HL-60 (cell line): ENCODE results near the gene ANO10.
"Not testable (repeated sequence)": the region's sequence is repeated elsewhere in the genome, so short reads cannot be mapped to it uniquely, and the experiment has no call there.

ENCODE experiments used
- DNase-seq, 2 experiments: peaks; one replicate each; pipeline ENCODE4 v3.0.0-alpha.2; 2010 to 2020; ENCODE audit warnings: low read depth in 1 of 2, low spot score in 1 of 2
- H3K27ac ChIP-seq: fragments of 250-450 bp; sonication (Bioruptor Pico); replicated peaks from 2 replicates; pipeline ENCODE4 v1.5.1; 2020; ENCODE audit warnings: mild to moderate bottlenecking, moderate library complexity
- H3K27me3 ChIP-seq: fragments of 250-450 bp; sonication (Bioruptor Pico); 2 replicates; pipeline ENCODE4 v1.5.1; 2021; ENCODE audit warnings: mild to moderate bottlenecking, moderate library complexity; ENCODE audit not compliant: insufficient read depth, poor library complexity, severe bottlenecking
- H3K4me3 ChIP-seq: replicated peaks from 2 replicates; pipeline ENCODE4 v1.5.1; 2011; ENCODE audit warnings: mild to moderate bottlenecking, control low read depth, low read length; ENCODE audit not compliant: insufficient read depth
- GABPA ChIP-seq: IDR thresholded peaks from 2 replicates; pipeline ENCODE4 v1.6.1; 2012; ENCODE audit warnings: low read depth
- POLR2AphosphoS5 ChIP-seq: IDR thresholded peaks from 2 replicates; pipeline ENCODE4 v1.6.1; 2012; ENCODE audit warnings: low read depth
- SPI1 ChIP-seq: IDR thresholded peaks from 2 replicates; pipeline ENCODE4 v1.6.1; 2012; ENCODE audit warnings: low read depth, mild to moderate bottlenecking, borderline replicate concordance
- TF ChIP-seq, protein P1 (sequence below): IDR thresholded peaks from one replicate; pipeline ENCODE4 v1.5.1; 2011; ENCODE audit warnings: low read length, control low read depth, inconsistent platforms; ENCODE audit not compliant: insufficient read depth
- TF ChIP-seq, protein P2 (sequence below): IDR thresholded peaks from 2 replicates; pipeline ENCODE4 v1.6.1; 2012; ENCODE audit warnings: low read depth; ENCODE audit not compliant: insufficient replicate concordance

Gene ANO10

DNA sequence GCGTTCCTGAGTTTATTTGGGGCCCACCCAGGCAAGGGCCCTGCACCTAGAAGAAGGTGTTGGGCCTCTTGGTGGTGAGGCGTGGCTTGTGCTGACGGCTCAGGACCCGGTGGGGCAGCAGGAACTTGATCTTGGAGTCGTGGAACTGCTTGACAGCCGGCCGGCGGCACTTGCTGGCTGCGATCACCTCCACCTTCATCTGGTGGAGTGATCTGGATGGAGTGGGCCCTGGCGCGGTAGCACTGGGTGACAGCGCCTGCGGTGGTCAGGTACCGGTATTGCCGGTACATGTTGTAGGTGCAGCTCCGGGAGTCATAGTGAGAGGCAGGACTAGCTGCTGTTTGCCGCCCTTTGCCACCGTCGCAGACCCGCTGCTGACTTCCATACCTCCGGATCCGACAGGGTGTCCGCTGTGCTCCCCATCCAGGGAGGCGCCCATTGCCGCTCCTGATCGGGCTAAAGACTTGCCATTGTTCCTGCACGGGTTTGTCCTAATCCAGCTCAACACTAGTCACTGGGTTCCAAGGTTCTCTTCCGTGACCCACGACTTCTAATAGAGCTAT lies 136.8 kb downstream of the ANO10 start:
- no peak overlapping the region for H3K27ac ChIP-seq
- no peak for DNase-seq
- no peak overlapping the region for H3K4me3 ChIP-seq
- H3K27me3 ChIP-seq = no peaks in the 10 kb centered on the region
- TF ChIP-seq, protein P1, sequence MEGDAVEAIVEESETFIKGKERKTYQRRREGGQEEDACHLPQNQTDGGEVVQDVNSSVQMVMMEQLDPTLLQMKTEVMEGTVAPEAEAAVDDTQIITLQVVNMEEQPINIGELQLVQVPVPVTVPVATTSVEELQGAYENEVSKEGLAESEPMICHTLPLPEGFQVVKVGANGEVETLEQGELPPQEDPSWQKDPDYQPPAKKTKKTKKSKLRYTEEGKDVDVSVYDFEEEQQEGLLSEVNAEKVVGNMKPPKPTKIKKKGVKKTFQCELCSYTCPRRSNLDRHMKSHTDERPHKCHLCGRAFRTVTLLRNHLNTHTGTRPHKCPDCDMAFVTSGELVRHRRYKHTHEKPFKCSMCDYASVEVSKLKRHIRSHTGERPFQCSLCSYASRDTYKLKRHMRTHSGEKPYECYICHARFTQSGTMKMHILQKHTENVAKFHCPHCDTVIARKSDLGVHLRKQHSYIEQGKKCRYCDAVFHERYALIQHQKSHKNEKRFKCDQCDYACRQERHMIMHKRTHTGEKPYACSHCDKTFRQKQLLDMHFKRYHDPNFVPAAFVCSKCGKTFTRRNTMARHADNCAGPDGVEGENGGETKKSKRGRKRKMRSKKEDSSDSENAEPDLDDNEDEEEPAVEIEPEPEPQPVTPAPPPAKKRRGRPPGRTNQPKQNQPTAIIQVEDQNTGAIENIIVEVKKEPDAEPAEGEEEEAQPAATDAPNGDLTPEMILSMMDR = no peak
- TF ChIP-seq POLR2AphosphoS5 (no peak), SPI1 (no peak), GABPA (no peak)
- TF ChIP-seq, protein P2, sequence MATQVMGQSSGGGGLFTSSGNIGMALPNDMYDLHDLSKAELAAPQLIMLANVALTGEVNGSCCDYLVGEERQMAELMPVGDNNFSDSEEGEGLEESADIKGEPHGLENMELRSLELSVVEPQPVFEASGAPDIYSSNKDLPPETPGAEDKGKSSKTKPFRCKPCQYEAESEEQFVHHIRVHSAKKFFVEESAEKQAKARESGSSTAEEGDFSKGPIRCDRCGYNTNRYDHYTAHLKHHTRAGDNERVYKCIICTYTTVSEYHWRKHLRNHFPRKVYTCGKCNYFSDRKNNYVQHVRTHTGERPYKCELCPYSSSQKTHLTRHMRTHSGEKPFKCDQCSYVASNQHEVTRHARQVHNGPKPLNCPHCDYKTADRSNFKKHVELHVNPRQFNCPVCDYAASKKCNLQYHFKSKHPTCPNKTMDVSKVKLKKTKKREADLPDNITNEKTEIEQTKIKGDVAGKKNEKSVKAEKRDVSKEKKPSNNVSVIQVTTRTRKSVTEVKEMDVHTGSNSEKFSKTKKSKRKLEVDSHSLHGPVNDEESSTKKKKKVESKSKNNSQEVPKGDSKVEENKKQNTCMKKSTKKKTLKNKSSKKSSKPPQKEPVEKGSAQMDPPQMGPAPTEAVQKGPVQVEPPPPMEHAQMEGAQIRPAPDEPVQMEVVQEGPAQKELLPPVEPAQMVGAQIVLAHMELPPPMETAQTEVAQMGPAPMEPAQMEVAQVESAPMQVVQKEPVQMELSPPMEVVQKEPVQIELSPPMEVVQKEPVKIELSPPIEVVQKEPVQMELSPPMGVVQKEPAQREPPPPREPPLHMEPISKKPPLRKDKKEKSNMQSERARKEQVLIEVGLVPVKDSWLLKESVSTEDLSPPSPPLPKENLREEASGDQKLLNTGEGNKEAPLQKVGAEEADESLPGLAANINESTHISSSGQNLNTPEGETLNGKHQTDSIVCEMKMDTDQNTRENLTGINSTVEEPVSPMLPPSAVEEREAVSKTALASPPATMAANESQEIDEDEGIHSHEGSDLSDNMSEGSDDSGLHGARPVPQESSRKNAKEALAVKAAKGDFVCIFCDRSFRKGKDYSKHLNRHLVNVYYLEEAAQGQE = no peak

DNA sequence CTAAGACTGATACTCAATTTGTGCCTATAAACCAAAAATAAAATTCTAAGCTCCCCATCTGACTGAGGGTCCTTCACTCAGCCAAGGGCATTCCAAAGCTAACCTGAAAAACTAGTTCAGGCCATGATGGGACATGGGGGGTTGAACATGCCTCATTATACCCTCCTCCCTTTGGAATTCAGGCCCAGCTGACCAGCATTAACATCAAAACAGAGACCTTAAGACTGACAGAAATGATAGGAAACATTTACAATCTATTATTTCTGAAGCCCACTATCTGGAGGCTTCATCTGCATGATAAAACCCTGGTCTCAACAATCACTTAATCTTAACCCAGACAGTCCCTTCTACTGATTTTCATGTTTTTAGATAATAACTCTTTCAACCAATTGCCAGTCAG lies 140.4 kb downstream of the ANO10 start:
- DNase-seq = no peak
- Histone ChIP-seq H3K27ac (no peak overlapping the region), H3K27me3 (no peaks in the 10 kb centered on the region), H3K4me3 (no peak overlapping the region)
- TF ChIP-seq POLR2AphosphoS5 = no peak
- no peak for TF ChIP-seq SPI1
- TF ChIP-seq, protein P2 = no peak
- TF ChIP-seq, protein P1 = no peak
- no peak for TF ChIP-seq GABPA

DNA sequence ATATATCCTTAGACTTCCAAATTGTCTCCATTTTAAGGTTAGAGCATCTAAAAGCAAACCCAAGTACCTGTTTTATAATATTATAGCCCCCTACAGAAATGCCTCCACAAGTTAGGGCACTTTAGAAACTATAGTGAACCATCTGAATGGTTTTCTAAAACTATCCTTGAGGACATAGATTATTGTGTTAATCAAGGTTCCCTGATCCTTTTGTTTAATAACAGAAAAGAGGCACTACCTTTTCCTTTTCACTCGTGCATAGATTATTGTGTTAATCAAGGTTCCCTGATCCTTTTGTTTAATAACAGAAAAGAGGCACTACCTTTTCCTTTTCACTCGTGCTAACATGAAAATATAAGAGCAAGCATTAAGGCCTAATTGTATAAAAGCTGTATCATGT lies 143.0 kb downstream of the ANO10 start:
- not testable (repeated sequence) for DNase-seq, H3K4me3 ChIP-seq, H3K27ac ChIP-seq

DNA sequence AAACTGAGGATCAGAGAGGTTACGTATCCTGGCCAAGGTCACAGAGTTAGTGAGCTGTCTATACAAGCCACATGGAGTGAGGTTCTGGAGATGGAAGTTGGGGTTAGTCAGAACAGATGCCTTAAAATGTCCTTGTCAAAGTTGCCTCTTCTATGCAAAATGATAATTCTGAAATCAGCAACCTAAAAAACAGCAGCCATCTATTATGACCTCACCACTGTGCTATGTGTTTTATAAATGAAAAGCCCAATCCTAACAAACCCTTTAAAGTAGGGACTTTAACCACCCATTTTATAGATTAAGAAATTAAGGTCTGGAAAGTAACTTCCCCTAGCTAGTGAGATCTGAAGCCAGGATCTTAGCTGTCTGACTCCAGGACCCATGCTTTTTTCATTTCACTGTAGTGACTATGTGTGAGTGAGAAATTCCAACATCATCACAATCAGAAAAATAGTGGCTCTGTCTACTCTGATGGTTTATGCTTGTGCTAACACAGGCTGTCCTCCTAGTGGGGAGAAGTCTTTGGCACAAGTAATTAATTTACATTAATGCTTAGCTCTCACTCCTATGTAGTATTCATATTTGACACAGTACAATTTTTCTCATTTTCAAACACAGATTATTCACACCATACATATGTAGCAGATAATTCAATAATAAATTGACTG lies 143.6 kb downstream of the ANO10 start:
- no peak overlapping the region for H3K27ac ChIP-seq
- no peak overlapping the region for H3K4me3 ChIP-seq
- H3K27me3 ChIP-seq = no peaks in the 10 kb centered on the region
- TF ChIP-seq, protein P2 = no peak
- no peak for TF ChIP-seq GABPA
- TF ChIP-seq POLR2AphosphoS5 = no peak
- no peak for TF ChIP-seq SPI1
- TF ChIP-seq, protein P1 = no peak
- no peak for DNase-seq

More for the DNA sequence above, 143.0 kb downstream of the ANO10 start:
- not testable (repeated sequence) for H3K27me3 ChIP-seq
